Keratinocyte (primary cell): ENCODE data around the gene SZT2.

ENCODE experiments used
- EZH2 ChIP-seq: IDR thresholded peaks from one replicate; pipeline ENCODE4 v1.6.1; 2012; ENCODE audit warnings: inconsistent platforms, mild to moderate bottlenecking, low read length, moderate library complexity
- TF ChIP-seq, protein P1 (sequence below), 3 experiments: IDR thresholded peaks in 1 of 3; conservative IDR thresholded peaks in 1 of 3; optimal IDR thresholded peaks in 1 of 3; 2 replicates in 2 of 3; 3 replicates in 1 of 3; pipeline versions ENCODE3 to v1.5.1; 2011; ENCODE audit warnings: low read length in 3 of 3, mild to moderate bottlenecking in 3 of 3, moderate library complexity in 2 of 3, control low read depth in 1 of 3, inconsistent platforms in 1 of 3; ENCODE audit not compliant: insufficient read depth in 2 of 3; ENCODE audit errors: extremely low read depth in 1 of 3

DNA sequence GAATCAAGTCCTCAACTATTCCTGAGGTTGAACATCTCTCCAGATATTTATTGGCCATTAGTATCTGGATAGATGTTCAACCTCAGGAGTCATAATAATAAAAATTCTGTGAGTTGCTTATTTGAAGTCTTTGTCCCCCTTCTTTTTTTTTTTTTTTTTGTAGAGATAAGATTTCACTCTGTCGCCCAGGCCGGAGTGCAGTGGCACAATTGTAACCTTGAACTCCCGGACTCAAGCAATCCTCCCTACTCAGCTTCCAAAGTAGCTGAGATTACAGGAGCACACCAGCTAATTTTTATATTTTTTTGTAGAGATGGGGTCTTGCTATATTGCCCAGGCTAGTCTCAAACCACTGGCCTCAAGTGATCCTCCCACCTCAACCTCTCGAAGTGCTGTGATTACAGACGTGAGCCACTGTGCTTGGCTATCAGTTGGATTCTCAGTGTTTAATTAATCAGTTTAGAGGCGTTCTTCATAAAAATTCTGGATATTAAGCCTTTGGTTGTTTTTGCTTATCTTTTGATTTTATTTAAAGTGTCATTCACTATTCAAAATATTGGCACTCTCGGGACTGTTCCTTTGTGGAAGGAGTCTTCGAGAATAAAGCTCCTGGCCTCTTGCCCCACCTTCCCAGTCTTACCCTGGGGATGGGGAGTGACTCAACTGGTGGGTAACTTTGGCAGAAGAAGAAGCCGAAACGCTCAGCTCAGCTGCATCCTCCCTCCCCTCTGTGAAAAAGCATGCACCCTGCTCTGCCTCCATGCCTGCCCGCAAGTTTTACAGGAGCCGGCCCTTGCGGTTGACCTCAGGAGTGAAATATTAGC, 75.2 kb downstream of the SZT2 start:
- TF ChIP-seq, protein P1, sequence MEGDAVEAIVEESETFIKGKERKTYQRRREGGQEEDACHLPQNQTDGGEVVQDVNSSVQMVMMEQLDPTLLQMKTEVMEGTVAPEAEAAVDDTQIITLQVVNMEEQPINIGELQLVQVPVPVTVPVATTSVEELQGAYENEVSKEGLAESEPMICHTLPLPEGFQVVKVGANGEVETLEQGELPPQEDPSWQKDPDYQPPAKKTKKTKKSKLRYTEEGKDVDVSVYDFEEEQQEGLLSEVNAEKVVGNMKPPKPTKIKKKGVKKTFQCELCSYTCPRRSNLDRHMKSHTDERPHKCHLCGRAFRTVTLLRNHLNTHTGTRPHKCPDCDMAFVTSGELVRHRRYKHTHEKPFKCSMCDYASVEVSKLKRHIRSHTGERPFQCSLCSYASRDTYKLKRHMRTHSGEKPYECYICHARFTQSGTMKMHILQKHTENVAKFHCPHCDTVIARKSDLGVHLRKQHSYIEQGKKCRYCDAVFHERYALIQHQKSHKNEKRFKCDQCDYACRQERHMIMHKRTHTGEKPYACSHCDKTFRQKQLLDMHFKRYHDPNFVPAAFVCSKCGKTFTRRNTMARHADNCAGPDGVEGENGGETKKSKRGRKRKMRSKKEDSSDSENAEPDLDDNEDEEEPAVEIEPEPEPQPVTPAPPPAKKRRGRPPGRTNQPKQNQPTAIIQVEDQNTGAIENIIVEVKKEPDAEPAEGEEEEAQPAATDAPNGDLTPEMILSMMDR (optimal IDR thresholded peaks at IDR 0.05 in 1 of 3, IDR thresholded peaks at IDR 0.05 in 1 of 3, conservative IDR thresholded peaks at IDR 0.05 in 1 of 3; ENCODE audit: extremely low read depth in 1 of 3, insufficient read depth in 2 of 3, low read length in 3 of 3), result no peak
- no peak for TF ChIP-seq EZH2
